Activated naive CD4-positive, alpha-beta T cell treated with anti-CD3 and anti-CD28 coated beads, Interleukin-2, amount 50 U/mL, for 72 hours (primary cell): ENCODE results near the gene SRRM2. TPM values are rescaled to one million over a fixed set of nuclear protein-coding genes. Genes with fewer than 3 reads are reported as not detected.

Experiments
- ATAC-seq, 2 donors: fragments of 150-1000 bp; cut with Tn5 transposase; 2 replicates each; pipeline ENCODE4 v1.10.0; 2021; ENCODE audit warnings: mild to moderate bottlenecking in 2 of 2, moderate library complexity in 2 of 2
- DNase-seq, 2 donors: peaks; one replicate each; pipeline ENCODE4 v3.0.0; 2021 to 2022; ENCODE audit warnings: low spot score in 2 of 2
- H3K27ac Mint-ChIP-seq, 2 donors: one replicate each; pipeline ENCODE4 v1.8.0; 2022; ENCODE audit warnings: mild to moderate bottlenecking in 2 of 2, mixed read lengths in 2 of 2
- H3K36me3 Mint-ChIP-seq, 2 donors: one replicate each; pipeline ENCODE4 v1.8.0; 2022; ENCODE audit warnings: mixed read lengths in 2 of 2
- H3K9me3 Mint-ChIP-seq, 2 donors: one replicate each; pipeline ENCODE4 v1.8.0; 2022; ENCODE audit warnings: mixed read lengths in 2 of 2
- total RNA-seq, 2 donors: library from RNA; stranded (reverse); gene quantifications; one replicate each; pipeline ENCODE4 v1.2.3, GENCODE V29; 2022

The SRRM2 gene
- total RNA-seq, 2 donors from 2014 or later = 624 to 790 TPM

DNA sequence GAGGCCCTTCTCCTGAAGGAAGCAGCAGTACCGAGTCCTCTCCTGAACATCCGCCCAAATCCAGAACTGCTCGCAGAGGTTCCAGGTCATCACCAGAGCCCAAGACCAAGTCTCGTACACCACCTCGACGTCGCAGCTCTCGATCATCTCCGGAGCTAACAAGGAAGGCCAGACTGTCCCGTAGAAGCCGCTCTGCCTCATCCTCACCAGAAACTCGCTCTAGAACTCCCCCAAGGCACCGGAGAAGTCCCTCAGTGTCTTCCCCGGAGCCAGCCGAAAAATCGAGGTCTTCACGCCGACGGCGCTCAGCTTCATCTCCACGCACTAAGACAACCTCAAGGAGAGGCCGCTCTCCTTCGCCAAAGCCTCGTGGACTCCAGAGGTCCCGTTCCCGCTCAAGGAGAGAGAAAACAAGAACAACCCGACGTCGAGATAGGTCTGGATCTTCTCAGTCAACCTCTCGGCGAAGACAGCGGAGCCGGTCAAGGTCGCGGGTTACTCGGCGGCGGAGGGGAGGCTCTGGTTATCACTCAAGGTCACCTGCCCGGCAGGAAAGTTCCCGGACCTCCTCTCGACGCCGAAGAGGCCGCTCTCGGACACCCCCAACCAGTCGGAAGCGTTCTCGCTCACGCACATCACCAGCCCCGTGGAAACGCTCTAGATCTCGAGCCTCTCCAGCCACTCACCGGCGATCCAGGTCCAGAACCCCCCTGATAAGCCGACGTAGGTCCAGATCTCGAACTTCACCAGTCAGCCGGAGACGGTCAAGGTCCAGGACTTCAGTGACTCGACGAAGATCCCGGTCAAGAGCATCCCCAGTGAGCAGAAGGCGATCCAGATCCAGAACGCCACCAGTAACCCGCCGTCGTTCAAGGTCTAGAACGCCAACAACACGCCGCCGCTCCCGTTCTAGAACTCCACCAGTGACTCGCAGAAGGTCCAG, 13.3 kb downstream of the SRRM2 start:
- Mint-ChIP-seq H3K27ac (peak overlapping the region; percentile 43 to 94), H3K9me3 (no peaks in the 10 kb centered on the region), H3K36me3 (peaks cover 55 to 67% of the 10 kb centered on the region in 2 donors)
- DNase-seq (no peak), ATAC-seq (no peak)

DNA sequence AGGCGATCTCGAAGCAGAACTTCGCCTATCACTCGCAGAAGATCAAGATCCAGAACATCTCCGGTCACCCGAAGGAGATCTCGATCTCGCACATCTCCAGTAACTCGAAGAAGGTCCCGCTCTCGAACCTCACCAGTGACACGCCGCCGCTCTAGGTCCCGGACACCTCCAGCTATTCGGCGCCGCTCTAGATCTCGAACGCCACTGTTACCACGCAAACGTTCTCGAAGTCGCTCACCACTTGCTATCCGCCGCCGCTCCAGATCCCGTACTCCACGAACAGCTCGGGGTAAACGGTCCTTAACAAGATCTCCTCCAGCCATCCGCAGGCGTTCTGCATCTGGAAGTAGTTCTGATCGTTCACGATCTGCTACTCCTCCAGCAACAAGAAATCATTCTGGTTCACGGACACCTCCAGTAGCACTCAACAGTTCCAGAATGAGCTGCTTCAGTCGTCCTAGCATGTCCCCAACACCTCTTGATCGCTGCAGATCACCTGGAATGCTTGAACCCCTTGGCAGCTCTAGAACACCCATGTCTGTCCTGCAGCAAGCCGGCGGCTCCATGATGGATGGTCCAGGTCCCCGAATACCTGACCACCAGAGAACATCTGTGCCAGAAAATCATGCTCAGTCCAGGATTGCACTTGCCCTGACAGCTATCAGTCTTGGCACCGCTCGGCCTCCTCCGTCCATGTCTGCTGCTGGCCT, 14.1 kb downstream of the SRRM2 start:
- ATAC-seq = no peak
- H3K9me3 Mint-ChIP-seq = no peaks in the 10 kb centered on the region
- H3K36me3 Mint-ChIP-seq = peaks cover 47 to 58% of the 10 kb centered on the region in 2 donors
- peak overlapping the region; percentile 35 to 94 for H3K27ac Mint-ChIP-seq
- no peak for DNase-seq

DNA sequence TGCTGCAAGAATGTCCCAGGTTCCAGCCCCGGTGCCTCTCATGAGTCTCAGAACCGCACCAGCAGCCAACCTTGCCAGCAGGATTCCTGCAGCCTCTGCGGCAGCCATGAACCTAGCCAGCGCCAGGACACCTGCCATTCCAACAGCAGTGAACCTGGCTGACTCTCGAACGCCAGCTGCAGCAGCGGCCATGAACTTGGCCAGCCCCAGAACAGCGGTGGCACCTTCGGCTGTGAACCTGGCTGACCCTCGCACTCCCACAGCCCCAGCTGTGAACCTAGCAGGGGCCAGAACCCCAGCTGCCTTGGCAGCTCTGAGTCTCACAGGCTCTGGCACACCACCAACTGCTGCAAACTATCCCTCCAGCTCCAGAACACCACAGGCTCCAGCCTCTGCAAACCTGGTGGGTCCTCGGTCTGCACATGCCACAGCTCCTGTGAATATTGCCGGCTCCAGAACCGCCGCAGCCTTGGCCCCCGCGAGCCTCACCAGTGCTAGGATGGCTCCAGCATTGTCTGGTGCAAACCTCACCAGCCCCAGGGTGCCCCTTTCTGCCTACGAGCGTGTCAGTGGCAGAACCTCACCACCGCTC, 14.8 kb downstream of the SRRM2 start:
- peak in 1 of 2 donors; percentile 2 for ATAC-seq
- no peaks in the 10 kb centered on the region for H3K9me3 Mint-ChIP-seq
- no peak for DNase-seq
- H3K27ac Mint-ChIP-seq = peak overlapping the region; percentile 35 to 95
- H3K36me3 Mint-ChIP-seq = peaks cover 40 to 51% of the 10 kb centered on the region in 2 donors

DNA sequence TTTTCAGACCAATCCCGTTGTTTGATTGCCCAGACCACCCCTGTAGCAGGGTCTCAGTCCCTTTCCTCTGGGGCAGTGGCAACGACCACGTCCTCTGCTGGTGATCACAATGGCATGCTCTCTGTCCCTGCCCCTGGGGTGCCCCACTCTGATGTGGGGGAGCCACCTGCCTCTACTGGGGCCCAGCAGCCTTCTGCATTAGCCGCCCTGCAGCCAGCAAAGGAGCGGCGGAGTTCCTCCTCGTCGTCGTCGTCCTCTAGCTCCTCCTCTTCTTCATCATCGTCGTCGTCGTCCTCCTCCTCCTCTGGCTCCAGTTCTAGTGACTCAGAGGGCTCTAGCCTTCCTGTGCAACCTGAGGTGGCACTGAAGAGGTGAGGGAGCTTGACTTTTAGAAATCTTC, 15.5 kb downstream of the SRRM2 start:
- H3K36me3 Mint-ChIP-seq = peaks cover 33 to 45% of the 10 kb centered on the region in 2 donors
- peak overlapping the region; percentile 35 to 95 for H3K27ac Mint-ChIP-seq
- ATAC-seq = no peak
- H3K9me3 Mint-ChIP-seq = no peaks in the 10 kb centered on the region
- DNase-seq = no peak

DNA sequence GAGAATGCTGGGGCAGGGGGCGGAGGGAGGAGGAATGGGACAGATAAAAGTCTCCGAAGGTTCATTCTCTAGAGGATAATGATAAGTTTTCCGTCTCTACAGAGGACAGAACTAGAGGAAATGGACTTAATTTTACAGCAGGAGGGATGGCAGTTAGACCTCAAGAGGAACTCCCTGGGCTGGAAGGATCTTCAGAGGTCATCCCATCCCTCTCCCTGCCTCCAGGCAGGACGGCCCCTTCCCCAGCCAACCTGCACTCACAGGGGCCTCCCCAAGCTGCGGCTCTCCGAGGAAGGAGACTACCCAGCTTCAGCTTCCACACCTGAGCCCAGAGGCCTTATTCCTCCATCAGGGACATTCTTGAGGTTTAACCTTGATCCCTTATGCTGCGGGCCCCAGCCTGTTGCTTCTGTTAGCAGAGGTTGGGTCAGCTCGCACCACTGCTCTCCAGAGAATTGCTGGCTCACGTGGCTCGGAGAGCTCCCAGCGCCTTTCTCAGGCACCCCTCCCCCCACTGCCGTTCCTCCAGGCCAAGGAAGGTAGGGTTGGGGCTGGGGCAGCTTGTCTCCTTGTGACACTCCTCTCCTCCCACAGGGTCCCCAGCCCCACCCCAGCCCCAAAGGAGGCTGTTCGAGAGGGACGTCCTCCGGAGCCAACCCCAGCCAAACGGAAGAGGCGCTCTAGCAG, 16.1 kb downstream of the SRRM2 start:
- DNase-seq (no peak), ATAC-seq (no peak)
- H3K36me3 Mint-ChIP-seq = peaks cover 27 to 38% of the 10 kb centered on the region in 2 donors
- no peaks in the 10 kb centered on the region for H3K9me3 Mint-ChIP-seq
- H3K27ac Mint-ChIP-seq = peak overlapping the region; percentile 35 to 92

DNA sequence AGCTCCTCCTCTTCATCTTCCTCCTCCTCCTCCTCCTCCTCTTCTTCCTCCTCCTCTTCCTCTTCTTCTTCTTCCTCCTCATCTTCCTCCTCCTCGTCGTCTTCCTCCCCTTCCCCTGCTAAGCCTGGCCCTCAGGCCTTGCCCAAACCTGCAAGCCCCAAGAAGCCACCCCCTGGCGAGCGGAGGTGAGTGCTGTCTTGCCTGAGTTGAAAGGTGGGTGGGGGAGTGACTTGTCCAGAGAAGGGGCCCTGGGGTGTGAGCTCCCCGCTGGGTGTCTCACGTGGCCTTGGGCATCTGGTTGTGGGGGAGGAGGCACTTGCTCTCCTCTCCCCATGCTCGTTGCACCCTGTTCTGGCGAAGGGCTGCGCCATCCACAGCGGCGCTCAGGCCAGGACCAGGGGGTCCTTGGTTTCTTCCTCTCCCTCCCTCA, 16.7 kb downstream of the SRRM2 start:
- peak overlapping the region; percentile 34 to 96 for H3K27ac Mint-ChIP-seq
- H3K36me3 Mint-ChIP-seq = peaks cover 22 to 33% of the 10 kb centered on the region in 2 donors
- DNase-seq (no peak), ATAC-seq (no peak)
- no peaks in the 10 kb centered on the region for H3K9me3 Mint-ChIP-seq

DNA sequence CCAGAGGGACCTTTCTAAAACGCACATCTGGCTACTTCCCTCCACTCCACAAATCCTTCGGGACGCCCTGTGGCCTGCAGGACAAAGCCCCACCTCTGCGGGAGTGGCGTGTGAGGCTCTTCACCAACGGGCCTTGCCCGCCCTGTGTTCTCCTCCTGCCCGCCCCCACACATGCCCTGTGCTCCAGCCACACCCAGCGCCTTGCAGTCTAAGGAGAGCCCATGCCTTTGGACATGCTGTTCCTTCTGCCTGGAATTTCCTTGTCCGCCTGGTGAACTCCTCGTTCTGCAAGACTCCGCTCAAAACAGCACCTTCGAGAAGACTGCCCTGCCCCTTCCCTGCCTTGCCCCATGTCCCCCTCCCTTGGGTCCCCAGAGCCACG, 17.2 kb downstream of the SRRM2 start:
- peaks cover 18 to 31% of the 10 kb centered on the region in 2 donors for H3K36me3 Mint-ChIP-seq
- no peak for ATAC-seq
- H3K9me3 Mint-ChIP-seq = no peaks in the 10 kb centered on the region
- no peak for DNase-seq
- peak overlapping the region; percentile 34 to 96 for H3K27ac Mint-ChIP-seq

DNA sequence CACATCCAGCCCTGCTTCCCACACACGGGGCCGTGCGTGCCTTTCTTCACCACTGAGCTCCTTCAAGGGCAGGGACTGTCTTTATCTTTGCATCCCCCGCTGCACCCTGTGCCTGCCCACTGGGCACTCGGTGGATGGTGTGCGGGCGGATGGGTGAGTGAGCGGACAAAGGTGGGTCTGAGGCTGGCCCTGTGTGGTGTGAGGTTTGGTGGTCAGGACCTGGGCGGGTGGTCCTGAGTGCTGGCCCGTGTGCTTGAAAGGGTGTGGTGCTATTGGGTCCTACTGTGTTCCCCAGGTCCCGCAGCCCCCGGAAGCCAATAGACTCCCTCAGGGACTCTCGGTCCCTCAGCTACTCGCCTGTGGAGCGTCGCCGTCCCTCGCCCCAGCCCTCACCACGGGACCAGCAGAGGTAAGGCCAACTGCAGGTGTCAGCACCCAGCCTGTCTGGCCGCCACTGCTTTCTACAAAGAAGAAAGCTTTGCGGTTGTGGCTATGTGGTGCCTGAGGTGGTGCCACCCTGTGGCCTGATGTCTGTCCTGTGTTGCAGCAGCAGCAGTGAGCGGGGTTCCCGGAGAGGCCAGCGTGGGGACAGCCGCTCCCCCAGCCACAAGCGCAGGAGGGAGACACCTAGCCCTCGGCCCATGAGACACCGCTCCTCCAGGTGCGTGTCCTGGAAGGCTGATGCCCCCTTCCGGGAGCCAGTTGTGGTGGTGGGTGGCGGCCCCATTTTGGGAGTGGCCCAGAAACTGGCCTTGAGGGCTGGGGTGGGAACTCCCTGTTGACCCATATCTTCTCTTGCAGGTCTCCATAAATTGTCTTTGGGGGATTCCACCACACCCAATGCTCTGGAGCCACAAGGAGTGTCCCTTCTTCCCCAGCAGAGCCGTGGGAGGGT, 17.9 kb downstream of the SRRM2 start:
- peak; percentile 4 for ATAC-seq
- H3K36me3 Mint-ChIP-seq = peaks cover 16 to 25% of the 10 kb centered on the region in 2 donors
- peak in 1 of 2 donors; percentile 58 for DNase-seq
- H3K27ac Mint-ChIP-seq = peak overlapping the region; percentile 34 to 44
- no peaks in the 10 kb centered on the region for H3K9me3 Mint-ChIP-seq

DNA sequence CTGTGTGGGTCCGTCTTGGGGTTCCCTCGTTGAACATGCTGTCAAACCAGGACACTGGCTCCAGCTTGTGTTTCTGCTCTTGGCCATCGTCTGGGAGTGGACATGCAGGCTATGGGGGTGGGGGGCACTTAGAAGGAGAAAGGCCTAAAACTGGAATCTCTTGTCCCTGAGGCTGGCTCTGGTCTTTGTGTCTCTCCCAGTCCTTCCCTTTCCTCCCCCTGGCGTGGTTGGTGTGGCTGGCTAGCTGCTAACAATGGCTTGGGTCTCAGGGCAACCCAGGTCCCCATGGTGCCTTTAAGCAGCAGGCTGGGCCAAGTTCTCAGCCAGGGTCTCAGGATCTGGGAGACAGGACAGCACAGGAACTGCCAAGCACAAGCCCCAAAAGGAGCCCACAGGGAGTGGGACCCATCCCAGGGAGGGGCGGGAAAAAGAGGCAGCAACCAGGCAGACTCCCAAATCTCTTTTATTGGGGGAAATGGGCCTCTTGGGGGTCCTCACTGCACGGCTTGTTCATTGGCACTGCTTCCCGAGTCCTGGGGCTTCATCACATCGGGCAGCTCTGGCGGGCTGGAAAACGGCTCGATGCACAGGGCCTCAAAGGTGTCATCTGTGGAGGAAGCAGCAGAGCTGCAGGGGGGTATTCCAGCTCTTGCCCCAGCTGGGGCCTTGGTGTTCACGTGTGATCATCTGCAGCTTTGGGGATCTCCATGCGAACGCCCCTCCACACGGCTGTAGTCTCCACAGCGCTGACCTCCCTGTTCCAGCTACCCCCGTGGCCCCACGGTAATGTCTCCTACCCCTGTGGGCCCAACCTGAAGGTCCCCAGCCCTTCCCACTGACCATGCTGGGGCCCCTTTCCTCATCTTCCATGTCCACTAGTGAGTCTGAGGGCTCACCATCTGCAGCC, 19.3 kb downstream of the SRRM2 start:
- Mint-ChIP-seq H3K9me3 (no peaks in the 10 kb centered on the region), H3K36me3 (peaks cover 17% of the 10 kb centered on the region in 2 donors), H3K27ac (peak overlapping the region; percentile 34 to 36)
- no peak for ATAC-seq
- DNase-seq = peak in 1 of 2 donors; percentile 50

DNA sequence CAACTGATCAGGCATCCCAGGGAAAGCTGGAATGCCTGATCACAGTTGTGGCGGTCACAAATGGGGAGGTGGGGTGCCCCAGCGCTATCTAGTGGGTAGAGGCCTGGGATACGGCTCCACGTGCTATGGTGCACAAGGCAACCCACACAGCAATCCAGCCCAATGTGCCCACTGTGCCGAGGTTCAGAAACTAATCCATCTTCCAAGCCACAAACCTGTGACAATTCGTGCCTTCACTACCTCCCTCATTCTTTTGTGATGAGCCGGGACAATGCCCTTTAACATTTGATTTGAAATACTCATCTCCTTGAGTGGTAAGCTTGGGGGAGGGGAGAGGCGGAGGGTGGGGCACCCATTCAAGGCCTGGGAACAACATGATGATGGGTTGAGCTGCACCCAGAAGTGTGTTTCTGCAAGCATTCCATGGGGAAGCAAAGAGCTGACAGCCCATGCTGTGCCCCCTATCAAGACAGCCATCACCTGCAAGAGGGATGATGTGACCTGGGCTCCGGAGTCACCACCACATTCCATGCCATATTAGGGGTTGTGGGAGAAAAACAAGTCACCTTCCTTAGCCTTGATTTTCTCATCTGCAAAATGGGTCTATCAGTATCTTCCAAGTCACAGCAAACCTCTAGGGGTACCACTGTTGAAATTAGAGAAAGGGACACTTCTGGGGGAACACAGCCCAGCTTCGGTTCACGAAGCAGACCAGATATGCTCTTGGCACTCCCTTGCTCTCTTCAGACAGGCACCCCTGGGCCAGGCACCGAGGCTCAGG, 20.9 kb downstream of the SRRM2 start:
- no peak for DNase-seq
- peaks cover 17 to 22% of the 10 kb centered on the region in 2 donors for H3K36me3 Mint-ChIP-seq
- no peak for ATAC-seq
- no peaks in the 10 kb centered on the region for H3K9me3 Mint-ChIP-seq
- peak overlapping the region; percentile 43 to 55 for H3K27ac Mint-ChIP-seq

DNA sequence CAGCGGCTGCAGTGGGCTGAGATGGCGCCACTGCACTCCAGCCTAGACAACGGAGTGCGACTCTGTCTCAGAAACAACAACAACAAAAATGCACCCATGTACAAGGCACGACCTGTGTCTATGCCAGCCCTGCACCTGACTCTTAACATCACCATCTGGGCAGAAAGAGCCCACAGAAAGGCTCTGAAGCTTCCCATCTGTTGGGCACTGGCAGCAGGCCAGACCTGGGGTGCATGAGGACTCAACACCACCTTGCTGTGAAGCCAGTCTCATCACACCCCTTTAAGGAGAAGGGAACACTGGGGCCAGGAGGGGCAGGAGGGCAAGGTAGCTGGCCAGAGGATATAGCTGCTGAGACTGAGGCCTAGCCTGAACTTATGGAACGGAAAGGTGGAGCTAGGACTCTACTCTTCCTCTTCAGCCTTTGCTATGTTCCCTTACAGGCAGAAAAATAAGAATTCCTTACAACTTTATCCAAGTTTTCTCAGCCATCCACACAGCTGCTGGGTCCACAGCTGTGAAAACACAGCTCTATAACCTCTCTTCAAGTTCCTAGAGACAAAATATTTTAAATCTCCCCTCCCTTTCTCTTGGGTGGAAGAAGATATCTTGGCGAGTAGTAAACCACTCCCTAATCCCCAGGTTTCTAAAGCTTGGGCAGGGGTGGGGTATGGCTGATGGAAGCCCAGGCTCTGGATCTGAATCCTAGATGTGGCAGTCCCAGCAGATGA, 21.9 kb downstream of the SRRM2 start:
- H3K27ac Mint-ChIP-seq = peak overlapping the region; percentile 43 to 55
- no peak for ATAC-seq
- peaks cover 21 to 22% of the 10 kb centered on the region in 2 donors for H3K36me3 Mint-ChIP-seq
- no peaks in the 10 kb centered on the region for H3K9me3 Mint-ChIP-seq
- DNase-seq = no peak

DNA sequence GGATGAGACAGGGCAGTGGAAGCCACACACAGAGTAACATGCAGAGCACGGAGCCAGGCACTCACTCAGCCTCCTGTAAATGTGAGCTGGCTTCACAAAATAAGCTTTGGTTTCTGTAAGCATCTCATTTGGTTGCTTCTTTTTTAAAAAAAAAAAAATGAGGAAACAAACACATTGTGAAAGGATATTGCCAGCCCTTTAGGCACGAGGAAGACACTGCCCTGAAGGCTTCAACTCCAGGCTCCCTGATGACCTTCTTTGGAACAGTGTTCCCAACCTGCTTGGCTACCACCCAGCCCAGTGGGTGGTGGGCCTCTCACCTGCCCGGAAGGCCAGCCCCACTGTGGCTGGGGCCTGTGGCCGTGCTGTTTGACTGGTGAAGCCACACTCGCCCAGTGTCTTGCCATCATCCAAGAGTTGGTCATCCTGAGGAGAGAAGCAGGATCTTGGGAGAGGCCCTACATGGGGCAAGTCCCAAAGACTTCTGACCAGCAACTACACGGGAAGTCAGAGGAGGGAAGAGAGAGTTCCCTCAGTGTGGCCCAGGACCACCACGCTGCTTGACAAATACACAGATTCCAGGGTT, 22.8 kb downstream of the SRRM2 start:
- Mint-ChIP-seq H3K27ac (peak overlapping the region; percentile 97), H3K9me3 (no peaks in the 10 kb centered on the region), H3K36me3 (peaks cover 15 to 21% of the 10 kb centered on the region in 2 donors)
- DNase-seq (no peak), ATAC-seq (no peak)

DNA sequence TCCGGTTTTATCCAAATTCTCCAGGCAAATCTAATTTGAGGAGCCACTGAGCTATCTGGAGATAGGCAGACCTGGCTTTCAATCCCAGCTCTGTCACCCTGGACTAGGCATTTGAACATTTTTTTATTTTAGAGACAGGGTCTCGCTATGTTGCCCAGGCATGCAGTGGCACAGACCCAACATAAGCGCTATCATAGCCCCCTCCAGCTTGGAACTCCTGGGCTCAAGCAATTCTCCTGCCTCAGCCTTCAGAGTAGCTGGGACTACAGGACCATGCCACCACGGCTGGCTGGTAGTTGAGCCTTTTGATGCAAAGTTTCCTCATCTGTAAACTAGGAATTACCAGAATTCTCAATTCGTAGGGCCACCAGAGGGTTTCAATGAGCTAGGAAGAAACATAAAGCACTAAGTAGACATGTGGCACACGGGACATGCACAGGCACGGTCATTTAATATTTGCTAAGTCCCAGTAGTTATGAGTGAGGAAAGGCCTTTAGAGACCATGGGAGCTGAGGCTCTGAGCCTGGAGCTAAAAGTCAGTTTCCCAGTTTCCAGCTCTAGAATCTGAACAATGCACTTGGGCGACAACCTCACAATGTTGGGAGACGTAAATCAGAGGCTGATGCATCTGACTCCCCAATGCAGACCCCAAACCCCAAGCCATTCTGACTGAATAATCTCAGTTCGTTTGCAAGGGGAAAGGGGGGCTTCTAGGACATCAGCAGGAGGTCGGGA, 23.5 kb downstream of the SRRM2 start:
- ATAC-seq = no peak
- no peak for DNase-seq
- H3K36me3 Mint-ChIP-seq = peaks cover 15 to 21% of the 10 kb centered on the region in 2 donors
- peak overlapping the region; percentile 97 for H3K27ac Mint-ChIP-seq
- H3K9me3 Mint-ChIP-seq = no peaks in the 10 kb centered on the region
